RWPE1 (cell line): ENCODE measurements around the gene OR52L1.
A peak's percentile ranks its signal among the peaks of the same experiment; 100 is the strongest.

Experiments
- CTCF ChIA-PET: fragments of 350-600 bp; sonication (Branson Sonifier 250); formaldehyde crosslinking; extraction: SDS; loops from one replicate; lab custom pipeline; 2021; lab: Yijun Ruan, JAX
- POLR2A ChIA-PET: fragments of 400-600 bp; formaldehyde crosslinking; extraction: SDS; loops from one replicate; lab custom pipeline; 2020; ENCODE audit warnings: antibody characterized with exemption; ENCODE audit not compliant: low non-redundant PET; lab: Yijun Ruan, JAX
- DNase-seq: peaks from one replicate; pipeline ENCODE4 v3.0.0; 2012; ENCODE audit warnings: low spot score
- H3K27ac ChIP-seq: fragments of 450-650 bp; 2 replicates; pipeline ENCODE4 v1.5.1; 2017
- TF ChIP-seq, protein P1 (sequence below): fragments of 450-650 bp; conservative IDR thresholded peaks from 2 replicates; pipeline ENCODE4 v1.5.1; 2017; ENCODE audit warnings: low read depth, mild to moderate bottlenecking

The OR52L1 gene

GRCh38 chr11:5986885-5987284, at the start of gene OR52L1:
TSS of gene OR52L1 (minus strand) at chr11:5986985. CDS start at chr11:5986930, 55 bp downstream.
- TF ChIP-seq, protein P1, sequence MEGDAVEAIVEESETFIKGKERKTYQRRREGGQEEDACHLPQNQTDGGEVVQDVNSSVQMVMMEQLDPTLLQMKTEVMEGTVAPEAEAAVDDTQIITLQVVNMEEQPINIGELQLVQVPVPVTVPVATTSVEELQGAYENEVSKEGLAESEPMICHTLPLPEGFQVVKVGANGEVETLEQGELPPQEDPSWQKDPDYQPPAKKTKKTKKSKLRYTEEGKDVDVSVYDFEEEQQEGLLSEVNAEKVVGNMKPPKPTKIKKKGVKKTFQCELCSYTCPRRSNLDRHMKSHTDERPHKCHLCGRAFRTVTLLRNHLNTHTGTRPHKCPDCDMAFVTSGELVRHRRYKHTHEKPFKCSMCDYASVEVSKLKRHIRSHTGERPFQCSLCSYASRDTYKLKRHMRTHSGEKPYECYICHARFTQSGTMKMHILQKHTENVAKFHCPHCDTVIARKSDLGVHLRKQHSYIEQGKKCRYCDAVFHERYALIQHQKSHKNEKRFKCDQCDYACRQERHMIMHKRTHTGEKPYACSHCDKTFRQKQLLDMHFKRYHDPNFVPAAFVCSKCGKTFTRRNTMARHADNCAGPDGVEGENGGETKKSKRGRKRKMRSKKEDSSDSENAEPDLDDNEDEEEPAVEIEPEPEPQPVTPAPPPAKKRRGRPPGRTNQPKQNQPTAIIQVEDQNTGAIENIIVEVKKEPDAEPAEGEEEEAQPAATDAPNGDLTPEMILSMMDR: no peak
- H3K27ac ChIP-seq: no peak within 1 kb of the TSS
- ChIA-PET CTCF (no interaction called here), POLR2A (no interaction called here)
- no peak for DNase-seq

- POLR2A ChIA-PET: no interaction called here
- DNase-seq: no peak
- H3K27ac ChIP-seq: no peak within 1 kb of the TSS
- TF ChIP-seq, protein P1: no peak
- CTCF ChIA-PET: interaction anchor here (0.7 kb wide), 1 partner anchor 584 kb away, joined by 3 read pairs; no protein-coding TSS in a partner anchor
Observed at GRCh38 chr11:6030708-6031405, 44.1 kb upstream of the OR52L1 start, which contains the start of gene OR56A1. TSS of gene OR56A1 (minus strand) at chr11:6030758. CDS start at chr11:6027692, 3,066 bp downstream.

DNA sequence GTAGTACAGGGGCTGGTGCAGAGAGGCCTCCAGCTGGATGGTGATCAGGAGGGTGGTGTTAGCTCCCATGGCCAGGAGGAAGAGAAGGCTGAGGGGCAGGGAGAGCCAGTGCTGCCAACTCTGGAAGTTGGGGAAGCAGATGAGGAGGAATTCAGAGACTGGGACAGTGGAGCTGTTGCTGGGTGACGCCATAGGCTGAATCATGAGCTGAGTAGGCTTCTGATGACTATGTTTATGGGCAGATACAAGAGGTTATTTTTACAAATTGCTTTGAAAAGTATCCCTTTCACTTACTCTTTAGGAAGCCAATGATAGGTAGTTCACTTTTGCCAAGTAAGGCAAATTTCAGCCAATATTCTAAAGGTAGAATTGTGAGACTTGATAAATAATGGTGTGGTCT, 40.7 kb upstream of the OR52L1 start:
- CTCF ChIA-PET: no interaction called here
- DNase-seq: no peak
- POLR2A ChIA-PET: interaction anchor here (0.5 kb wide), 1 partner anchor 84 kb away, joined by 5 read pairs; no protein-coding TSS in a partner anchor
- TF ChIP-seq, protein P1: no peak
- no peak overlapping the region for H3K27ac ChIP-seq

GRCh38 chr11:6025056-6025455, 38.3 kb upstream of the OR52L1 start:
- no peak for DNase-seq
- ChIA-PET CTCF (interaction anchor here (0.5 kb wide), 1 partner anchor 211 kb away, joined by 3 read pairs; no protein-coding TSS in a partner anchor), POLR2A (no interaction called here)
- no peak overlapping the region for H3K27ac ChIP-seq
- TF ChIP-seq, protein P1: no peak

DNA sequence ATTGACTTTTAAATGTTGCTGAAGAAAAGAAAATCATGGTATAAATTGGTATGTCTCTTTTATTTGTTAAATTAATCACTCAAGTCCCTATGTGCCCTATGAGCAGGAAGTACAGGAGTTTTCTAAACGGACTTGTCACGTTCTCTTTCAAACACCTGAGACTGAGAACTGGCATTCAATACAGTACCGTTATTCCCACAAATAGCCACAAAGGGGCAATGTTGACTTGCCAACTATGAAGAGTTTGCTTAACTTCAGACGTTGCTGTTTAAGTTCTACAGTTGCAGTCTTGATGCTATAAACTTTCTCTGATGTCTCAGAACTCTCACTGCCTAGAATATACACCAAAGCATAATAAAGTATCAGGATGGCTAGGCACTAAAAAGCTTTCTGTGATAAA, 36.2 kb upstream of the OR52L1 start:
- H3K27ac ChIP-seq: no peak overlapping the region
- ChIA-PET CTCF (interaction anchor here (0.8 to 3.1 kb wide), 3 partner anchors 330 to 340 kb away, joined by 3 to 23 read pairs (median 6); no protein-coding TSS in a partner anchor), POLR2A (no interaction called here)
- peak; percentile 25 for DNase-seq
- TF ChIP-seq, protein P1: peak; percentile 47

- H3K27ac ChIP-seq: no peak overlapping the region
- POLR2A ChIA-PET: no interaction called here
- no peak for DNase-seq
- TF ChIP-seq, protein P1: no peak
- CTCF ChIA-PET: no interaction called here
Observed at GRCh38 chr11:6013042-6013441, 26.3 kb upstream of the OR52L1 start.
